ENCODE results near the gene HNRNPUL1.

DNA sequence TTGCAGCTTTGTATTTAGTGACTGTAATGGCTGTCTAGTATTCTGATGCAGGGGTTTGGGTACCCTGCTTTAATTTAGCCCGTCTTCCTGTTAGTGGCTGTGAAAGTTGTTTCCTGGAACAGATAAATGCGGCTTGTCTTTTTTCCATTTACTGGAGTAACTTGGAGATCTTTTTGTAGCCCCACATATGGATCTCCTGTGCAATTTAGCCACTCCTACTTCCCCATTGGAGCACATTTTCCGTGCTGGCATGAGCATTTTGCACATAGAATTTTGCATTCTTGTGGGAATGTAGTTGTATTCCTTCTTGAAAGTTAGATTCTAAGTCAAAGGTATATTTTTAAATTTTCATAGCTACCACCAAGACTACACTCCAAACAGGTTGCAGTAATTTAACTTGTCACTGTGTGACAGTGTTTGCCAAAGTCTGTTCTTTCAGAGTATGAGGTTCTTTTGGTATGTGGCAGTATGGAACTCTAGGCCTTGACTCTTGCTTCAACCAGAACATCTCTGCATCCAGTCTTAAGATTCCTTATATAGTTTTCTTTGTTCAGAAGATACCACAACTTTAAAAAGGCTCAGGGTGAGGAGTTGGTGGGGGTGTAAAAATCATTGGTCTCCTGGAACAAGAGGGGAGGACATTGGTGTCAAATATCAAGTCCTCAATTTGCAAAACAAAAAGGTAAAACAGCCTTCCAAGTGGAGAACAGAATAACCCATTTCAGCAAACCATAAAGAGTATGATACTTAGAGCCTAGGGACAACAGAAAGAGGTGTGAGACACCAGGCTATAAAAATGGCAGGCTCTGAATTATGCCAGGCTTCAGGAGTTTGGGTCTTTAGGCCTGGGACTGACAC is 24.7 kb downstream of the HNRNPUL1 start:
- TF ChIP-seq CTCF (conservative IDR thresholded peaks at IDR 0.05 in 1 of 2, IDR thresholded peaks at IDR 0.05 in 1 of 2; ENCODE audit: low read depth in 1 of 2, low read length in 2 of 2) (no peak), EZH2 (IDR thresholded peaks at IDR 0.05; ENCODE audit: low read length, missing control alignments) (no peak)

All from fibroblast of lung (primary cell).